NK-92 treated with Interleukin-12 subunit alpha and Interleukin-12 subunit beta, amount 100 ng/mL, for 24 hours (cell line): Measurements from ENCODE around the gene LUC7L3.
A peak's percentile ranks its signal among the peaks of the same experiment; 100 is the strongest.
"Not testable (repeated sequence)": the region's sequence is repeated elsewhere in the genome, so short reads cannot be mapped to it uniquely, and the experiment has no call there.

Experiments
- DNase-seq: peaks from one replicate; lab custom pipeline; 2025; lab: John Stamatoyannopoulos, UW

The LUC7L3 gene

DNA sequence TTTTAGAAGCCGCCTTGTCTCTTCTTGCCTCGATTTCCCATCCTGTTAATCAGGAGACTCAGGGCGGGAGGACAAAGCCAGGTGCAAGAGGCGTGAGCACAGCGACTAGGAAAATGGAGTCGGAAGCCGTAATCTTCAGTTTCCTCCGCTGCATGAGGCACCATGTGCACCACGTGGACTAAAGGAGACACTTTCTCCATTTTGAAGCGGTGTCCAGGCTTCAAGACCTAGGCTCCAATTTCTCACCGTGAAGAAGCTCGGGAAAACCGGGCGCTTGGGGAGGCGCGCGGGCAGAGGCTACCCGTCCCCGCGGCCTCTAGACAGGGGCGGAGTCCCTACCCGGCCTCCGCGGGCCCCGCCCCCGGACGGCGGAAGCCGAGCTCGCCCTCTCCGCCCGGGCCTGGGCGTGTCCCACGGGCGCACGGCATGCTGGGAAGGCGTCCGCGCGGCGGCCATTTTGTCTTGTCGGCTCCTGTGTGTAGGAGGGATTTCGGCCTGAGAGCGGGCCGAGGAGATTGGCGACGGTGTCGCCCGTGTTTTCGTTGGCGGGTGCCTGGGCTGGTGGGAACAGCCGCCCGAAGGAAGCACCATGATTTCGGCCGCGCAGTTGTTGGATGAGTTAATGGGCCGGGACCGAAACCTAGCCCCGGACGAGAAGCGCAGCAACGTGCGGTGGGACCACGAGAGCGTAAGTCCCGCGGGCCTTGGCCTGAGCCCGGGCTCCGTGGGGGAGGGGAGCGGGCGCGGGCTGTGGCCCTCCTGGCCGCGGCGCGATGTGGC lies at the start of gene LUC7L3:
Gene LUC7L3, plus strand, starts transcription at position 460 of the 780 bp plus-strand sequence. Its CDS starts 130 bp downstream, at position 590.
- peak; percentile 88 for DNase-seq

DNA sequence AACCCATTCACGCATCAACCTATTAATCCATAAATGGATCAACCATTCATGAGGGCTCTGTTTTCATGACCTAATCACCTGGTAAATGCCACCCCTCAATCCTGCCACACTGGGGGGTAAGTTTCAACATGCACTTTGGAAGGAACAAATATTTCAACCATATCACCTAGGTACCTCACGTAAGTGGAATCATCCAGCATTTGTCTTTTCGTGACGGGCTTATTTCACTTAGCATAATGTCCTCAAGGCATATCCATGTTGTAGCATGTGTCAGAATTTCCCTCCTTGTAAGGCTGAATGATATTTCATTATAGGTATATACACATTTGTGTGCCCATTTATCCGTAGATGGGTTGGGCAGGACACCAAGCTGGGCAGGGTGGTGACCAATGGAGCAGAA lies 47.3 kb upstream of the LUC7L3 start:
- DNase-seq: no peak

GRCh38 chr17:50672831-50673551 lies 46.4 kb upstream of the LUC7L3 start:
- no peak for DNase-seq

- no peak for DNase-seq
Measured at GRCh38 chr17:50675190-50675589, 44.2 kb upstream of the LUC7L3 start.

DNA sequence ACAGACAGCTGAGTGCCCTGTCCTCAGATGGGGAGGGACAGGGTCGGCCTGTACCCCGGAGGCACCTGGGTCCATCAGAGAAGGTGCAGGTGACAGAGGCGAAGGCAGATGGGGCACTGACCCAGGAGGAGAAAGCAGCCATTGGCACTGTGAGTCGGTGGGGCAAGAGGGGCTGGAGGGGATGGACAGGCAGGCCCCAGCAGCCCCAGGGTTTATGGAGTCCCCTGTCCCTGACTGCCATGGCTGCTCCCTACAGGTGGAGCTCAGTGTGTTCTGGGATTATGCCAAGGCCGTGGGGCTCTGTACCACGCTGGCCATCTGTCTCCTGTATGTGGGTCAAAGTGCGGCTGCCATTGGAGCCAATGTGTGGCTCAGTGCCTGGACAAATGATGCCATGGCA lies 43.8 kb upstream of the LUC7L3 start:
- DNase-seq: no peak

GRCh38 chr17:50676065-50676975 lies 43.1 kb upstream of the LUC7L3 start:
- DNase-seq: no peak

- no peak for DNase-seq
Measured at GRCh38 chr17:50677851-50678375, 41.5 kb upstream of the LUC7L3 start.

GRCh38 chr17:50679008-50679544 lies 40.3 kb upstream of the LUC7L3 start:
- DNase-seq: no peak

- no peak for DNase-seq
Measured at GRCh38 chr17:50680126-50680525, 39.3 kb upstream of the LUC7L3 start.

DNA sequence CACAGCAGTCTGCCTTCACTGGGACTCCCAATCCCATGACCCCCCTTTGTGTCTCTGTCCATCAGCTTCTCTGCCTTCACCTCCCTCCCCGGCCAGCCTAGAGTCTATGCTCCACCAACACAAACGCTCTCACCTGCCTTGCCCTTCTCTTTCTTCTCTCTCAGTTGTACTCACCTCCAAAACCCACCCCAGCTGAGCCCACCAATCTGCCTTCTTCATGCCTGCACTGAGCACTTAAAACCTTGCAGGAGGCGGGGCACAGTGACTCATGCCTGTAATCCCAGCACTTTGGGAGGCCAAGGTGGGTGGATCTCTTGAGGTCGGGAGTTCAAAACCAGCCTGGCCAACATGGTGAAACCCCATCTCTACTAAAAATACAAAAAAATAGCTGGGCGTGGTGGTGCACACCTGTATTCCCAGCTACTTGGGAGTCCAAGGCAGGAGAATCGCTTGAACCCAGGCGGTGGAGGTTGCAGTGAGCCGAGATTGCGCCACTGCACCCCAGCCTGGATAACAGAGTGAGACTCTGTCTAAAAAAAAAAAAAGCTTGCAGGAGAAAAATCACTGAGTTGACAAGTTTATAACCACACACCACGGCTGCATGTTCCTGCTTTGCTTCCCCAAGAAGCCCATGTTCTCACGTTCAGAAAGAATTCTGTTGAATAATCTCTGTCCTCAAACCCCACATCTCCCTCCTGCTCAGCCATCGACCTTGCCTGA lies 38.7 kb upstream of the LUC7L3 start:
- not testable (repeated sequence) for DNase-seq

GRCh38 chr17:50681263-50682200 lies 37.9 kb upstream of the LUC7L3 start:
- DNase-seq: no peak

DNA sequence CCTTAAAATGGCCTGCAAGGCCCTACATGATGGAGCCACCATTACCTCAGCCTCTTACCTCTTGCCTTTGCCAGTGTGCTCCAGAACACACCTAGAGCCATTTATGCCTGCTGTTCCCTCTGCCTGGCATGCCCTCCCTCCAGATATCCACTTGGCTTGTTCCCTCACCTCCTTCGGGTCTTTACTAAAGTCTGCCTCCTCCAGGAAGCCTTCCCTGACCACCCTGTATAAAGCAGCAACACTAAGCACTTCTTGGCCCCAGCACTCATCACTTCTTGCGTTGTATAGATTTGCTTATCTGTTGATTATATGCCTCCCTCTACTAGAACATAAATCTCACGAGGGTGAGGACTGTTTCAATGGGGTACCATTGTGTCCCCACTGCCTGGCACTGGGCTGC lies 37.0 kb upstream of the LUC7L3 start:
- DNase-seq: no peak

DNA sequence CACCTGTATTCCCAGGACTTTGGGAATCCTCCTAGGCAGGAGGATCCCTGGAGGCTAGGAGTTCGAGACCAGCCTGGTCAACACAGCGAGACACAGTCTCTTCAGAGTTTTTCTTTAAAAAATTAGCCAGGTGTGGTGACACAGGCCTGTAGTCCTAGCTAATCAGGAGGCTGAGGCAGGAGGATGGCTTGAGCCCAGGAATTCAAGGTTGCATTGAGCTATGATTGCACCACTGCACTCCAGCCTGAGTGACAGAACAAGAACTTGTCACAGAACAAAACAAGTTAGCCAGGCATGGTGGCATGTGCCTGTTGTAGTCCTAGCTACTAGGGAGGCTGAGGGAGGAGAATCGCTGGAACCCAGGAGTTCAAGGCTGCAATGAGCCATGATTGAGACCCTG lies 36.5 kb upstream of the LUC7L3 start:
- no peak for DNase-seq

DNA sequence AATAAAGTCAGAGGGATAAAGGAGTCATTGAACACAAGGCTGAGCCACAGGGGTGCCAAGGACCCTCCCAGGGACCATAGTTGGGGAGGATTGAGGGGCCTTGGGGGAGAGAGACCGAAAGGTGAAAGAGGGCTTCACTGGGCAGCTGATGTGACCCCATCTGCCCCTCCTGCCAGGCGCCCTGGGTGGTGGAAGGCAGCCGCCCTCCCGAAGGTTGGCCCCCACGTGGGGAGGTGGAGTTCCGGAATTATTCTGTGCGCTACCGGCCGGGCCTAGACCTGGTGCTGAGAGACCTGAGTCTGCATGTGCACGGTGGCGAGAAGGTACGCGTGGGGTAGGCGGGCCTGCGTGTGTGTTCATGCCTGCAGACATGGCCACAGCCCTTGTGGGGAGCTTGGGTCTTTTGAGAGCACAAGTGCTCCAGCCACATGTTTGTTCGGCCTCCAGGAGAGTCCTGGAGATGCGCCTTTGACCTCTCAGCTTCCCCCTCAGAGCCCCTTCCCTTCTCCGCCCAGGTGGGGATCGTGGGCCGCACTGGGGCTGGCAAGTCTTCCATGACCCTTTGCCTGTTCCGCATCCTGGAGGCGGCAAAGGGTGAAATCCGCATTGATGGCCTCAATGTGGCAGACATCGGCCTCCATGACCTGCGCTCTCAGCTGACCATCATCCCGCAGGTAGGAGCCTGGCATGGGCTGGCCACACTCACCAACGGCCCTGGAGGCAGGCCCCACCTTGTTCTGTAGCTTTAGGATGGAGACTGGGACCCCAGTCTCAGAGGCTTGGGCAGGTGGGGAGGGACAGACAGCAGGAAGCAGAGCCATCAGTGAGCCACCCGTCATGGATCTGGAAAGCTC lies 35.7 kb upstream of the LUC7L3 start:
- no peak for DNase-seq

- no peak for DNase-seq
Measured at GRCh38 chr17:50684288-50684611, 35.2 kb upstream of the LUC7L3 start.

GRCh38 chr17:50684612-50685333 lies 34.6 kb upstream of the LUC7L3 start:
- no peak for DNase-seq

- no peak for DNase-seq
Measured at GRCh38 chr17:50685334-50685665, 34.1 kb upstream of the LUC7L3 start.

DNA sequence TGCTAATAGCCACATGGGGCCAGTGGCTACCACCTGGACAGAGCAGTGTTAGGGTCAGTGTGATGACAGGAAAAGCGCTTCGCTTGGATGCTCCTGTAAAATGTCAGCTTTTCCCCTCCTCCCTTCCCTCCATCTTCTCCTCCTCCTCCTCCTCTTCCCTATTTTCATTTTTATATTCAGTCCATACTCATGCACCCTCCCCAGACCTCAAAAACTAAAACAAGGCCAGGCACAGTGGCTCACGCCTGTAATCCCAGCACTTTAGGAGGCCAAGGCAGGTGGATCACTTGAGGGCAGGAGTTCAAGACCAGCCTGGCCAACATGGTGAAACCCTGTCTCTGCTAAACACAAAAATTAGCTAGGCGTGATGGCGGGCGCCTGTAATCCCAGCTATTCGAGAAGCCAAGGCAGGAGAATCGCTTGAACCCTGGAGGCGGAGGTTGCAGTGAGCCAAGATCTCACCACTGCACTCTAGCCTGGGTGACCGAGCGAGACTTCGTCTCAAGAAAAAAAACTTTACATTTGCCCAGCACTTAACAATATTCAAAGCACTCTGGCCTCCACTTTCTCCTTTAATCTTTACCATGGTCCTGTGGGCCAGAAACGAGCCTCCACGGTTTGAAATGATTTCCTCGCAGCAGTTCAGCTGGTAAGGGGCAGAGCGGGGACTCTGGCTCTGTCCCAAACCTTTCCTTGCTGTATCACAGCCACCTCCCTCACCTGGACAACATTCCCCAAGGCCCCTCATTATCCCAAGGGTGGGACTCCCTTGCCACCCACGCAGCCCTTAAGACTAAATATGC lies 33.5 kb upstream of the LUC7L3 start:
- no peak for DNase-seq
